ENCODE measurements around the gene SRGAP1.

DNA sequence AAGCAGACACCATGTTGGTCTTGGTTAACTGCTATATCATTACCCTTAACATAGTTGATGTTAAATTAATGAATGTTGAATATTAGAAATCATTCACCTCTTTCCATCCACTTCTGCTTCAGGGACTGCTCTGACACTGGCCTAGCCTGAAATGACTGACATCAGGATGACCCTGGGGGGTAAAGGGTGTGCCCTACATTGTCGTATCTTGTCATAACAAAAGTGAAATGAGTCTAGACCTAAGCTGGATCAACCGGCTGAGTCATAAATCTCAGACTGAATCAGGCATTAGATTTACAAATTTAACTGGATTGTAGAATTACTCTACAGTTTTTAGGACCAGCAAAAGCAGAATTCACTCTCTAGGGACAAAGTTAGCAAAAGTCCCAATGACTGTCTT, 342.3 kb downstream of the SRGAP1 start:
- TF ChIP-seq EZH2phosphoT487 (IDR thresholded peaks at IDR 0.05; ENCODE audit: insufficient read depth, low read depth) (no peak), EZH2 (IDR thresholded peaks at IDR 0.05; ENCODE audit: insufficient read depth, poor library complexity, severe bottlenecking) (no peak)
